GM21723 (cell line): Measurements from ENCODE around the gene PCSK2.

ENCODE experiments used
- ATAC-seq: cut with Tn5 transposase; IDR thresholded peaks from one replicate; pipeline ENCODE4 v1.9.1; 2021; ENCODE audit warnings: mild to moderate bottlenecking, moderate library complexity; ENCODE audit not compliant: unreplicated experiment

The PCSK2 gene

GRCh38 chr20:17529586-17529985 is 302.7 kb downstream of the PCSK2 start:
- ATAC-seq: no peak

GRCh38 chr20:17530153-17530552 is 303.3 kb downstream of the PCSK2 start:
- no peak for ATAC-seq

GRCh38 chr20:17530716-17531664 is 304.1 kb downstream of the PCSK2 start, which contains the start of gene BFSP1:
Gene BFSP1 (minus strand): TSS chr20:17531379. CDS start chr20:17531329, 50 bp downstream.
- ATAC-seq: peak; percentile 53

GRCh38 chr20:17531665-17532025 is 304.8 kb downstream of the PCSK2 start:
- no peak for ATAC-seq

GRCh38 chr20:17533396-17533795 is 306.6 kb downstream of the PCSK2 start:
- ATAC-seq: peak; percentile 47

GRCh38 chr20:17534077-17534476 is 307.2 kb downstream of the PCSK2 start:
- no peak for ATAC-seq
